Globus pallidus (tissue), 1 donor: ENCODE data around the gene DPH6.
"Not testable (repeated sequence)": the region's sequence is repeated elsewhere in the genome, so short reads cannot be mapped to it uniquely, and the experiment has no call there.

Experiments used
- DNase-seq: peaks from one replicate; pipeline ENCODE4 v3.0.0-alpha.2; 2015; ENCODE audit warnings: low spot score

The DPH6 gene

GRCh38 chr15:35329521-35329961 is 216.4 kb downstream of the DPH6 start:
- no peak for DNase-seq

GRCh38 chr15:35328836-35329235 is 217.1 kb downstream of the DPH6 start:
- not testable (repeated sequence) for DNase-seq

- DNase-seq: no peak
Measured at GRCh38 chr15:35327789-35328188, 218.2 kb downstream of the DPH6 start.

- no peak for DNase-seq
Measured at GRCh38 chr15:35325374-35325941, 220.5 kb downstream of the DPH6 start.

GRCh38 chr15:35323141-35323540 is 222.8 kb downstream of the DPH6 start:
- DNase-seq: no peak

GRCh38 chr15:35321926-35322325 is 224.0 kb downstream of the DPH6 start:
- no peak for DNase-seq

GRCh38 chr15:35320911-35321310 is 225.1 kb downstream of the DPH6 start:
- DNase-seq: no peak
